ENCODE data around the gene FZD2. TPM values are rescaled to one million over a fixed set of nuclear protein-coding genes. Genes with fewer than 3 reads are reported as not detected.
A peak's percentile ranks its signal among the peaks of the same experiment; 100 is the strongest.

The FZD2 gene
- total and polyA plus RNA-seq, 2 of the 13 experiments (the other 11 are each of a cell fraction or from before 2014, with no cell fraction given), result 0.07 to 0.13 TPM

DNA sequence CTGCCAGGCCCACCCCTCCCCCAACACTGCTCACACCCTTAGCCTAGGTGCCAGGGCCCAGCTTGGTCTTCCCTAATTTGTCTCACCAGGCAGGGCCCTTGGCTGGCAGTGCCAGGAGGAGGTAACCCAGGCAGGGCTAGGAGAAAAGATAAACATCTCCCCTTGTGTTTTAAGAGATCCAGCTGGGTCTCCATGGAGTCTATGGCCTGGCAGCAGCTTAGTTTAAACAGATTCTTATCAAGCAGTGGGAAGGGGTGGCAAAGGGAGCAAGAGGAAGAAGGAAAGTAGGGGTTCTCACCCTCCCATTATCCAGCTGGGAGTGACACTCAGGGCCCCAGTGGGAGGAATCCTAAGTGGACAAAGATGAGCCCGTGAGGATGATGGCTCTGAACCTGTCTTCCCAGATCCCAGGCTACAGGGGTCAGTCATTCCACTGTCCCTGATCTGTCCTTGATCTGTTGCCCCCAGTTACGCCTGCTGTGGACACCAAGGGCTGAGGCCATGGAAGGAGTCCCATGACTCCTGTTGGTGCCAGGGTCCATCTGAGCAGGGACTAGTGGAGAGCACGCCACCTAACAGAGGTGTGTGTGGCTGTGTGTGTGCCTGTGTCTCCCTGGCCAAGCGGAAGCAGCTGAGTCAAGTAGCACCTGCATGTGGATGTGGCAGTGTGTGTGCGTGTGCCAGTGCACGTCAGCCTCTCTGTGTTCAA is 51.6 kb downstream of the FZD2 start (continued):
- TF ChIP-seq, protein P1, sequence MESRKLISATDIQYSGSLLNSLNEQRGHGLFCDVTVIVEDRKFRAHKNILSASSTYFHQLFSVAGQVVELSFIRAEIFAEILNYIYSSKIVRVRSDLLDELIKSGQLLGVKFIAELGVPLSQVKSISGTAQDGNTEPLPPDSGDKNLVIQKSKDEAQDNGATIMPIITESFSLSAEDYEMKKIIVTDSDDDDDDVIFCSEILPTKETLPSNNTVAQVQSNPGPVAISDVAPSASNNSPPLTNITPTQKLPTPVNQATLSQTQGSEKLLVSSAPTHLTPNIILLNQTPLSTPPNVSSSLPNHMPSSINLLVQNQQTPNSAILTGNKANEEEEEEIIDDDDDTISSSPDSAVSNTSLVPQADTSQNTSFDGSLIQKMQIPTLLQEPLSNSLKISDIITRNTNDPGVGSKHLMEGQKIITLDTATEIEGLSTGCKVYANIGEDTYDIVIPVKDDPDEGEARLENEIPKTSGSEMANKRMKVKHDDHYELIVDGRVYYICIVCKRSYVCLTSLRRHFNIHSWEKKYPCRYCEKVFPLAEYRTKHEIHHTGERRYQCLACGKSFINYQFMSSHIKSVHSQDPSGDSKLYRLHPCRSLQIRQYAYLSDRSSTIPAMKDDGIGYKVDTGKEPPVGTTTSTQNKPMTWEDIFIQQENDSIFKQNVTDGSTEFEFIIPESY (CRISPR knock-in tag; IDR thresholded peaks at IDR 0.05), result peak; percentile 47; the same call in 1 of the 2 replicates
- no peak for TF ChIP-seq SATB2 (CRISPR knock-in tag; IDR thresholded peaks at IDR 0.05)
- TF ChIP-seq CREM (IDR thresholded peaks at IDR 0.05), result 0 out of 2 replicates have a peak, but pooled peaks have one; percentile 15
- no peak for TF ChIP-seq CREM (CRISPR knock-in tag; IDR thresholded peaks at IDR 0.05)
- TF ChIP-seq SOX6 (IDR thresholded peaks at IDR 0.05), result no peak
- peak; percentile 57 for TF ChIP-seq SOX6 (CRISPR knock-in tag; IDR thresholded peaks at IDR 0.05)
- TF ChIP-seq SP1 (IDR thresholded peaks at IDR 0.05), result no peak
- TF ChIP-seq SP1 (CRISPR knock-in tag; IDR thresholded peaks at IDR 0.05), result peak; percentile 25; the same call in 1 of the 2 replicates
- TF ChIP-seq HMG20A (CRISPR knock-in tag; IDR thresholded peaks at IDR 0.05; ENCODE audit: borderline replicate concordance), result 0 out of 2 replicates have a peak, but pooled peaks have one; percentile 39
- TF ChIP-seq ZNF883 (CRISPR knock-in tag; IDR thresholded peaks at IDR 0.05; ENCODE audit: not compliant biosample characterization), result peak; percentile 40
- TF ChIP-seq, protein P2, sequence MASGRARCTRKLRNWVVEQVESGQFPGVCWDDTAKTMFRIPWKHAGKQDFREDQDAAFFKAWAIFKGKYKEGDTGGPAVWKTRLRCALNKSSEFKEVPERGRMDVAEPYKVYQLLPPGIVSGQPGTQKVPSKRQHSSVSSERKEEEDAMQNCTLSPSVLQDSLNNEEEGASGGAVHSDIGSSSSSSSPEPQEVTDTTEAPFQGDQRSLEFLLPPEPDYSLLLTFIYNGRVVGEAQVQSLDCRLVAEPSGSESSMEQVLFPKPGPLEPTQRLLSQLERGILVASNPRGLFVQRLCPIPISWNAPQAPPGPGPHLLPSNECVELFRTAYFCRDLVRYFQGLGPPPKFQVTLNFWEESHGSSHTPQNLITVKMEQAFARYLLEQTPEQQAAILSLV (CRISPR knock-in tag; IDR thresholded peaks at IDR 0.05; ENCODE audit: borderline replicate concordance), result peak; percentile 86; the same call in 1 of the 2 replicates
- no peak for TF ChIP-seq KMT2A (CRISPR knock-in tag; IDR thresholded peaks at IDR 0.05)
- TF ChIP-seq TFDP2 (CRISPR knock-in tag; IDR thresholded peaks at IDR 0.05), result no peak; the same call in 1 of the 2 replicates
- TF ChIP-seq ZNF614 (CRISPR knock-in tag; IDR thresholded peaks at IDR 0.05; ENCODE audit: borderline replicate concordance), result 0 out of 2 replicates have a peak, but pooled peaks have one; percentile 49
- TF ChIP-seq ARID5B (CRISPR knock-in tag; IDR thresholded peaks at IDR 0.05), result peak; percentile 62
- TF ChIP-seq XRCC5 (optimal IDR thresholded peaks at IDR 0.05; ENCODE audit: low read length), result no peak
- TF ChIP-seq RBM22 (optimal IDR thresholded peaks at IDR 0.05; ENCODE audit: low read length), result no peak
